H9 (cell line): ENCODE data around the gene EID1. TPM values are rescaled to one million over a fixed set of nuclear protein-coding genes. Genes with fewer than 3 reads are reported as not detected.

Source experiments
- DNase-seq: peaks from one replicate; pipeline ENCODE4 v3.0.0-alpha.2; 2017
- H2AFZ ChIP-seq: one replicate; pipeline ENCODE4 v1.6.1; 2013; ENCODE audit warnings: mild to moderate bottlenecking, low read length, control low read depth, moderate library complexity
- H2AK5ac ChIP-seq: 2 replicates; pipeline ENCODE4 v1.6.1; 2013; ENCODE audit warnings: low read length, control low read depth, mixed read lengths; ENCODE audit not compliant: insufficient read length
- H2BK120ac ChIP-seq: one replicate; pipeline ENCODE4 v1.6.1; 2013; ENCODE audit warnings: low read depth, mild to moderate bottlenecking, low read length, control low read depth, inconsistent platforms; ENCODE audit not compliant: poor library complexity, severe bottlenecking
- H2BK12ac ChIP-seq: 2 replicates; pipeline ENCODE4 v1.6.1; 2013; ENCODE audit warnings: low read length, control low read depth, mixed read lengths, low read depth; ENCODE audit not compliant: insufficient read length
- H2BK15ac ChIP-seq: 2 replicates; pipeline ENCODE4 v1.6.1; 2013; ENCODE audit warnings: low read depth, low read length, control low read depth
- H2BK20ac ChIP-seq: one replicate; pipeline ENCODE4 v1.6.1; 2013; ENCODE audit warnings: low read depth, mild to moderate bottlenecking, low read length, control low read depth, inconsistent platforms; ENCODE audit not compliant: poor library complexity, severe bottlenecking
- H2BK5ac ChIP-seq: 2 replicates; pipeline ENCODE4 v1.6.1; 2013; ENCODE audit warnings: low read length, control low read depth, mixed read lengths; ENCODE audit not compliant: insufficient read length
- H3K14ac ChIP-seq: 2 replicates; pipeline ENCODE4 v1.6.1; 2013; ENCODE audit warnings: low read length, control low read depth; ENCODE audit not compliant: insufficient read depth
- H3K18ac ChIP-seq: 2 replicates; pipeline ENCODE4 v1.6.1; 2013; ENCODE audit warnings: low read depth, mild to moderate bottlenecking, mixed read lengths, low read length, control low read depth; ENCODE audit not compliant: insufficient read length
- H3K23ac ChIP-seq: 2 replicates; pipeline ENCODE4 v1.6.1; 2013; ENCODE audit warnings: low read length, control low read depth, mixed read lengths, low read depth; ENCODE audit not compliant: insufficient read length
- H3K23me2 ChIP-seq: 2 replicates; pipeline ENCODE4 v1.6.1; 2013; ENCODE audit warnings: low read depth, mild to moderate bottlenecking, mixed read lengths, low read length, control low read depth; ENCODE audit not compliant: insufficient read length, poor library complexity, severe bottlenecking
- H3K27ac ChIP-seq: 2 replicates; pipeline ENCODE4 v1.5.1; 2013; ENCODE audit warnings: low read length, control low read depth, mixed read lengths, low read depth; ENCODE audit not compliant: insufficient read length
- H3K27me3 ChIP-seq: 2 replicates; pipeline ENCODE4 v1.6.1; 2013; ENCODE audit warnings: low read length, control low read depth, inconsistent platforms; ENCODE audit not compliant: insufficient read depth
- H3K4ac ChIP-seq: 2 replicates; pipeline ENCODE4 v1.6.1; 2013; ENCODE audit warnings: low read depth, mild to moderate bottlenecking, control low read depth, inconsistent platforms, low read length, moderate library complexity
- H3K4me1 ChIP-seq: 2 replicates; pipeline ENCODE4 v1.6.1; 2013; ENCODE audit warnings: low read length, control low read depth, inconsistent platforms; ENCODE audit not compliant: insufficient read depth
- H3K4me2 ChIP-seq: 2 replicates; pipeline ENCODE4 v1.6.1; 2013; ENCODE audit warnings: low read length, control low read depth, mixed read lengths; ENCODE audit not compliant: insufficient read length, insufficient read depth
- H3K56ac ChIP-seq: 2 replicates; pipeline ENCODE4 v1.6.1; 2013; ENCODE audit warnings: low read depth, mild to moderate bottlenecking, mixed read lengths, low read length, control low read depth; ENCODE audit not compliant: insufficient read length
- H3K79me1 ChIP-seq: 2 replicates; pipeline ENCODE4 v1.6.1; 2013; ENCODE audit warnings: low read depth, mild to moderate bottlenecking, moderate library complexity, low read length, control low read depth, inconsistent platforms; ENCODE audit not compliant: insufficient read depth, poor library complexity, severe bottlenecking
- H3K79me2 ChIP-seq: 2 replicates; pipeline ENCODE4 v1.6.1; 2013; ENCODE audit warnings: low read length, control low read depth, inconsistent platforms; ENCODE audit not compliant: insufficient read depth
- H3K9ac ChIP-seq: 2 replicates; pipeline ENCODE4 v1.6.1; 2013; ENCODE audit warnings: low read length, control low read depth, mixed read lengths; ENCODE audit not compliant: insufficient read length; ENCODE audit errors: extremely low read depth
- H3K9me3 ChIP-seq: one replicate; pipeline ENCODE4 v1.6.1; 2013; ENCODE audit warnings: low read depth, low read length, inconsistent platforms; ENCODE audit not compliant: control insufficient read depth
- H3T11ph ChIP-seq: one replicate; pipeline ENCODE4 v1.6.1; 2013; ENCODE audit warnings: mild to moderate bottlenecking, low read length, control low read depth, inconsistent platforms
- H4K20me1 ChIP-seq: one replicate; pipeline ENCODE4 v1.6.1; 2013; ENCODE audit not compliant: control insufficient read depth, insufficient read length, insufficient read depth
- H4K5ac ChIP-seq: 2 replicates; pipeline ENCODE4 v1.6.1; 2013; ENCODE audit warnings: low read depth, mild to moderate bottlenecking, mixed read lengths, low read length, control low read depth; ENCODE audit not compliant: insufficient read length
- H4K8ac ChIP-seq: replicated peaks from 2 replicates; pipeline ENCODE4 v1.6.1; 2013; ENCODE audit warnings: low read length, control low read depth, mixed read lengths, low read depth; ENCODE audit not compliant: insufficient read length
- H4K91ac ChIP-seq: 2 replicates; pipeline ENCODE4 v1.6.1; 2013; ENCODE audit warnings: low read depth, mild to moderate bottlenecking, moderate library complexity, mixed read lengths, low read length, control low read depth; ENCODE audit not compliant: insufficient read length
- H3K27ac Mint-ChIP-seq, 3 experiments: 2 replicates in 2 of 3; 3 replicates in 1 of 3; pipeline ENCODE4 v1.8.0; 2020 to 2021; ENCODE audit warnings: mixed read lengths in 3 of 3, mild to moderate bottlenecking in 1 of 3, moderate library complexity in 1 of 3
- H3K27me3 Mint-ChIP-seq: 2 replicates; pipeline ENCODE4 v1.8.0; 2021; ENCODE audit warnings: low read depth, mild to moderate bottlenecking, moderate library complexity, mixed read lengths
- H3K36me3 Mint-ChIP-seq, 3 experiments: 2 replicates in 2 of 3; 3 replicates in 1 of 3; pipeline ENCODE4 v1.8.0; 2020 to 2021; ENCODE audit warnings: low read depth in 3 of 3, mixed read lengths in 3 of 3; ENCODE audit not compliant: insufficient read depth in 1 of 3
- H3K4me1 Mint-ChIP-seq, 2 experiments: 2 replicates each; pipeline ENCODE4 v1.8.0; 2020; ENCODE audit warnings: mixed read lengths in 2 of 2
- H3K4me3 Mint-ChIP-seq, 2 experiments: 2 replicates in 1 of 2; 3 replicates in 1 of 2; pipeline ENCODE4 v1.8.0; 2020 to 2021; ENCODE audit warnings: mild to moderate bottlenecking in 2 of 2, mixed read lengths in 2 of 2, moderate library complexity in 1 of 2
- H3K9me3 Mint-ChIP-seq, 2 experiments: 2 replicates in 1 of 2; 3 replicates in 1 of 2; pipeline ENCODE4 v1.8.0; 2020; ENCODE audit warnings: mild to moderate bottlenecking in 2 of 2, mixed read lengths in 2 of 2, moderate library complexity in 1 of 2
- CTCF ChIP-seq: fragments of 200-600 bp; sonication (generic); conservative IDR thresholded peaks from 3 replicates; pipeline ENCODE4 v1.8.0; 2021; ENCODE audit warnings: antibody characterized with exemption, mild to moderate bottlenecking
- total RNA-seq: library from RNA; stranded (reverse); gene quantifications from 2 replicates; pipeline ENCODE4 v1.2.1, GENCODE V29; 2021

Gene EID1
- total RNA-seq, 1 experiment from 2014 or later: 113 TPM

DNA sequence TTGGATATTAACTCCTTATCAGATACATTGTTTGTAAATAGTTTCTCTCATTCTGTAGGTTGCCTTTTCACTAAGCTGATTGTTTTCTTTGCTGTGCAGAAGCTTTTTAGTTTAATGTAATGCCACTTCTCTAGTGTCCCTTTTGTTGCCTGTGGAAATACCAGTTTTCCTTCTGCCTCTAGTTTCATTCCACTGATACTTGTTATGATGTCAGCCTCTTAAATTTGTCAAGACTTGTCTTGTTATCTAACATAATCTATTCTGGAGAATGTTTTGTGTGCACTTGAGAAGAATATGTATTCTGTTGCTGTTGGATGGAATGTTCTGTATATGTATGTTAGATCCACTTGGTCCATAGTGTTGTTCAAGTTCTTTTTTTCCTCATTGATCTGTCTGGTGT is 49.0 kb upstream of the EID1 start:
- Histone ChIP-seq H2BK5ac (no peak overlapping the region), H3K27ac (no peak overlapping the region)

More for the DNA sequence above, 49.0 kb upstream of the EID1 start:
- no peak overlapping the region for H3T11ph ChIP-seq
- H3K27ac Mint-ChIP-seq: no peak overlapping the region
- H3K36me3 Mint-ChIP-seq: no peaks in the 10 kb centered on the region
- H3K4me2 ChIP-seq: no peak overlapping the region
- no peak for DNase-seq
- no peak overlapping the region for H2AFZ ChIP-seq
- no peaks in the 10 kb centered on the region for H4K20me1 ChIP-seq
- no peaks in the 10 kb centered on the region for H3K9me3 Mint-ChIP-seq
- no peak overlapping the region for H2BK15ac ChIP-seq
- H3K4me1 Mint-ChIP-seq: peaks cover 1% of the 10 kb centered on the region in 2 experiments; a peak in 2 of 4 replicates
- no peak overlapping the region for H2BK12ac ChIP-seq
- H3K18ac ChIP-seq: no peak overlapping the region
- TF ChIP-seq CTCF: no peak
- no peaks in the 10 kb centered on the region for H3K79me1 ChIP-seq
- no peak overlapping the region for H2BK20ac ChIP-seq
- H3K9ac ChIP-seq: no peak overlapping the region
- H3K27me3 ChIP-seq: no peaks in the 10 kb centered on the region
- no peak overlapping the region for H4K91ac ChIP-seq
- no peak overlapping the region for H4K8ac ChIP-seq
- H3K4me3 Mint-ChIP-seq: no peak overlapping the region
- H3K23me2 ChIP-seq: no peaks in the 10 kb centered on the region
- H3K14ac ChIP-seq: no peak overlapping the region
- no peak overlapping the region for H4K5ac ChIP-seq
- no peak overlapping the region for H3K23ac ChIP-seq
- H3K4ac ChIP-seq: no peak overlapping the region
- no peak overlapping the region for H2BK120ac ChIP-seq
- no peaks in the 10 kb centered on the region for H3K4me1 ChIP-seq
- H3K9me3 ChIP-seq: no peaks in the 10 kb centered on the region
- H3K79me2 ChIP-seq: no peaks in the 10 kb centered on the region
- no peaks in the 10 kb centered on the region; the same call in 1 of the 2 replicates for H3K27me3 Mint-ChIP-seq
- H3K56ac ChIP-seq: no peak overlapping the region
- no peak overlapping the region for H2AK5ac ChIP-seq
